Activated naive CD4-positive, alpha-beta T cell treated with anti-CD3 and anti-CD28 coated beads for 36 hours (primary cell): ENCODE measurements around the gene TSPAN5. TPM values are rescaled to one million over a fixed set of nuclear protein-coding genes. Genes with fewer than 3 reads are reported as not detected.
"Not testable (repeated sequence)": the region's sequence is repeated elsewhere in the genome, so short reads cannot be mapped to it uniquely, and the experiment has no call there.

Source experiments
- CTCF ChIA-PET: fragments of 350-600 bp; sonication (Branson Sonifier 250); formaldehyde crosslinking; loops from one replicate; lab custom pipeline; 2021; ENCODE audit warnings: antibody characterized with exemption; lab: Charles Lee
- DNase-seq: peaks from one replicate; pipeline ENCODE4 v3.0.0-alpha.2; 2020
- H3K27ac Mint-ChIP-seq: one replicate; pipeline ENCODE4 v1.8.0; 2021; ENCODE audit warnings: mild to moderate bottlenecking, mixed read lengths
- H3K27me3 Mint-ChIP-seq: one replicate; pipeline ENCODE4 v1.8.0; 2021; ENCODE audit warnings: low read depth, mixed read lengths
- H3K36me3 Mint-ChIP-seq: one replicate; pipeline ENCODE4 v1.8.0; 2021; ENCODE audit warnings: low read depth, mixed read lengths
- H3K4me1 Mint-ChIP-seq: one replicate; pipeline ENCODE4 v1.8.0; 2021; ENCODE audit warnings: low read depth, mixed read lengths
- H3K4me3 Mint-ChIP-seq: one replicate; pipeline ENCODE4 v1.8.0; 2021; ENCODE audit warnings: mild to moderate bottlenecking, moderate library complexity, mixed read lengths
- H3K9me3 Mint-ChIP-seq: one replicate; pipeline ENCODE4 v1.8.0; 2021; ENCODE audit warnings: mixed read lengths
- intact Hi-C: fragments of 100-400 bp; cut with micrococcal nuclease; formaldehyde crosslinking; loops from one replicate; pipeline ENCODE4 v1.15.1; 2023
- total RNA-seq, 2 experiments: library from RNA; stranded (reverse); gene quantifications; one replicate each; pipeline ENCODE4 v1.2.3, GENCODE V29; 2021

TSPAN5 gene
- total RNA-seq, 2 experiments from 2014 or later: 12.5 to 13.1 TPM

GRCh38 chr4:98555798-98556445, 102.5 kb downstream of the TSPAN5 start:
- H3K4me3 Mint-ChIP-seq: no peak overlapping the region
- intact Hi-C loops: no loop called here
- H3K9me3 Mint-ChIP-seq: no peaks in the 10 kb centered on the region
- peaks cover 9% of the 10 kb centered on the region for H3K36me3 Mint-ChIP-seq
- no peak overlapping the region for H3K27ac Mint-ChIP-seq
- peaks cover 16% of the 10 kb centered on the region for H3K4me1 Mint-ChIP-seq
- H3K27me3 Mint-ChIP-seq: no peaks in the 10 kb centered on the region
- CTCF ChIA-PET: interaction anchor here (0.7 kb wide), 1 partner anchor 29 kb away, joined by 3 read pairs; no protein-coding TSS in a partner anchor
- DNase-seq: no peak

- Mint-ChIP-seq H3K27ac (no peak overlapping the region), H3K36me3 (peaks cover 9% of the 10 kb centered on the region), H3K4me3 (no peak overlapping the region), H3K4me1 (peaks cover 20% of the 10 kb centered on the region), H3K27me3 (no peaks in the 10 kb centered on the region), H3K9me3 (no peaks in the 10 kb centered on the region)
- CTCF ChIA-PET: no interaction called here
- DNase-seq: no peak
- intact Hi-C loops: no loop called here
Observed at GRCh38 chr4:98546910-98547594, 111.4 kb downstream of the TSPAN5 start.

DNA sequence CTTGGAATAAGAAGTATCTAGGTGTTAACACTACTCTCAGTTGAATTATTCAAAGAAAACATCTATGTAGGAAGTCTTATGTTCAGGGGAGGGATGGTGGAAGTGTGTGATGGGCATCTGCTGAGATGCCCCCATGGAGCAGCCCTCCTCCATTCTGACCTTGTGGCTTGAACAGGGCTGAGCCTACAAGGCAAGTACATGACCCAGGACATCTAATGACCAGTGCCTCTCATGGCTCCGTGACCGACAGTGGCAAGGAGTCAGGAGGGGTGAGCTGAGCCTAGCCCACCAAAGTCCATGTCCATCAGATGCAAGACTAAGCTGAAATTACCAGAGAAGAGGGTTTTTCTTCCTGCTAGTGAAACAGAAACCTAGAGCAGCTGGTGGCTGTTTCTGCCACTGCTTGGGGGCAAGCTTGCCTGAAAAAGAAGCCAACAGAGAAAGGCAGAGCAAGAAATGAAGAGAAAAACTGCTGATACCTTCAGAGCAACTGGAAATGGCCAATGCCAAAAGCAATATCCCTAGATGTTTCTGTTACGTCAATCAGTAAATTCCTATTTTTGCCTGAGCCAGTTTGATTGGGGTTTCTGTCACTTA, 113.5 kb downstream of the TSPAN5 start:
- Mint-ChIP-seq H3K4me1 (peaks cover 19% of the 10 kb centered on the region), H3K27ac (peak overlapping the region; percentile 15), H3K27me3 (no peaks in the 10 kb centered on the region), H3K36me3 (peaks cover 4% of the 10 kb centered on the region), H3K4me3 (no peak overlapping the region), H3K9me3 (no peaks in the 10 kb centered on the region)
- intact Hi-C loops: loop anchor here (1.0 to 2.0 kb wide), 2 partner anchors 34 to 58 kb away; no protein-coding TSS in a partner anchor
- no peak for DNase-seq
- CTCF ChIA-PET: interaction anchor here (1.2 kb wide), 2 partner anchors 10 to 56 kb away, joined by 3 to 4 read pairs; no protein-coding TSS in a partner anchor

DNA sequence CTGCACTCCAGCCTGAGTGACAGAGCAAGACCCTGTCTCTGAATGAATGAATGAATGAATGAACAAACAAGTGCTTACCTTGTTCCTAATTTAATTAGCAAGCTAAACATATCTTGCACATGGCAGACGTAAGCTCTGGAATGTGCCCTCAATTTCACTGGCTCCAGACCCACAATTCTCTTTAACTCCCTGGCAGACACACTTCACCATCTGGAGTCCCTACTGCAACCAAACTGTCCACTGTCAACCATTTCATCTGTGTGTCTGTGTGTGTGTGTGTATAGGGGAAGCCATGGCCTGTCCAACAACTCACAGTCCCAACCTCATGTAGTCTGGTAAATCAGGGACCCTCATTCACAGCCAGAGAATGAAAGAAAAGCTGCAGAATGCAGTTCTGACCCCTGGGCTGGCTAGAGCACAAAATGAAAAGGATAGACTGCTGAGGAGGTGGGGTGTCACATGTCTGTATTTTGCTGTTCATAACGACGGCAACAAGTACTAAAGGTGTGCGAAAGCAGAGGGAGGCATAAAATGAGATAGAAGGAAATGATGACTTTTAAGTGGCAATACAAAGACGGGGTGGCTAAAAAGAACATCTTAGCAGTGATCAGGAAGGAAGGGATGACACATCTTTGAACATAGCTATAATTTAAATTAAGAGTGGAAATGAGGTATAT, 114.1 kb downstream of the TSPAN5 start:
- Mint-ChIP-seq H3K36me3 (peaks cover 4% of the 10 kb centered on the region), H3K27ac (peak overlapping the region; percentile 15), H3K4me1 (peaks cover 19% of the 10 kb centered on the region), H3K4me3 (no peak overlapping the region), H3K27me3 (no peaks in the 10 kb centered on the region), H3K9me3 (no peaks in the 10 kb centered on the region)
- DNase-seq: peak; percentile 15
- CTCF ChIA-PET: interaction anchor here (0.7 to 1.3 kb wide), 4 partner anchors 10 to 77 kb away, joined by 3 to 4 read pairs (median 4); no protein-coding TSS in a partner anchor
- intact Hi-C loops: loop anchor here (1.0 to 2.0 kb wide), 2 partner anchors 33 to 59 kb away; no protein-coding TSS in a partner anchor

DNA sequence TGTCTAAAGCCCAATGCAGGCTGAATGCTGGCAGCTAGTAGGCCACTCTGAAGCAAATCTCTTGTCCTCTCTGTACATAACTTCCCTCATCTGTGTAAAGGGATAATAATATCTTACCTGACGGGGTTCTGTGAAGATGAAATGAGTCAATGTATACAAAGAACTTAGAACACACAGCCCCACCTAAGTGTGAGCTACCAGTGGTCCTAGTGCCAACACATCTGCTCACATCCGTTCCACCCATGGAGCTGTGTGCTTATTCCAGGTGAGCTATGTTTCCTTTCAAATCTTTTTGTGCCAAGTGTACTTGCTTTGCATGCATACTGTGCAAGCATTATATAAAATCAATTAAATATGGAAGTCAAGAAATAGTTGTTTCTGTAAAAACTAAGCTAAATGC, 116.4 kb downstream of the TSPAN5 start:
- intact Hi-C loops: no loop called here
- peaks cover 6% of the 10 kb centered on the region for H3K36me3 Mint-ChIP-seq
- CTCF ChIA-PET: interaction anchor here (0.6 to 0.9 kb wide), 2 partner anchors 27 to 343 kb away, joined by 3 to 4 read pairs; no protein-coding TSS in a partner anchor
- no peaks in the 10 kb centered on the region for H3K9me3 Mint-ChIP-seq
- peaks cover 19% of the 10 kb centered on the region for H3K4me1 Mint-ChIP-seq
- H3K27me3 Mint-ChIP-seq: no peaks in the 10 kb centered on the region
- DNase-seq: no peak
- no peak overlapping the region for H3K4me3 Mint-ChIP-seq
- H3K27ac Mint-ChIP-seq: no peak overlapping the region

DNA sequence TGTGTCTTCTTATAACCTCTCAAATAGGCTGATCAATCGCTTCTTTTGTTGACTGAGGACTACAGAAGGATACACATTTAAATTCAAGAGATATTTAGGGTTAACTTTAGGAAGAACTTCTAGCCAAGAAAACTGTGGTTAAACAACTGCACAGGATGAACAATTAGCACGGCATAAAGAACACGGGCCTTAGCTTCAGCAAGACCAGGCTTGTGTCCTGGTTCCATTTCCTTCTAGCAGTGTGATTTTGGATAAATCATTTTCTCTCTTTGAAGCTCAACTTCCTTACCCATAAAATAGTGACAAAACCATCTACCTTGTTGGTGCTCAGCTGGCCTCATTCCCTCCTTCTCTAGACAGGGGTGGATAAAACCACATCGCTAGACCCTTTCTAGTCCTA, 117.6 kb downstream of the TSPAN5 start:
- DNase-seq: no peak
- CTCF ChIA-PET: no interaction called here
- Mint-ChIP-seq H3K27ac (no peak overlapping the region), H3K9me3 (no peaks in the 10 kb centered on the region), H3K27me3 (no peaks in the 10 kb centered on the region), H3K4me3 (no peak overlapping the region), H3K36me3 (peaks cover 7% of the 10 kb centered on the region), H3K4me1 (peaks cover 19% of the 10 kb centered on the region)
- intact Hi-C loops: no loop called here

DNA sequence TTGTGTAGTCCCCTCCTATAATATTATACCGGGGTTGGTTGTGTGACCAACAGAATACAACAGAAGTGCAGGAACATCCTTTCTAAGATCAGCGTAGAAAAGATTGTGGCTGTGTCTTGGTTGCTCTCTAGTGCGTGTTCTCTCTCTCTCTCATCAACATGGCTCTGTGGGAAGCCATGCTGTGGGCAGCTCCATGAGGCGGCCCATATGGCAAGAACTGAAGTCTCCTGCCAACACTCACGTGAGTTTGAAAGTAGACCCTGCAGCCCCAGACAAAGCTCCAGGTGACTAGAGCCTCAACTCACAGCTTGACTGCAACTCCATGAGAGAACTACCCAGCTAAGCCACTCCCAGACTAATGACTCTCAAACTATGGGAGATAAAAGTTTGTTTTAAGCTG, 118.7 kb downstream of the TSPAN5 start:
- peaks cover 10% of the 10 kb centered on the region for H3K4me1 Mint-ChIP-seq
- CTCF ChIA-PET: no interaction called here
- no peak overlapping the region for H3K27ac Mint-ChIP-seq
- peaks cover 10% of the 10 kb centered on the region for H3K36me3 Mint-ChIP-seq
- H3K27me3 Mint-ChIP-seq: no peaks in the 10 kb centered on the region
- no peak for DNase-seq
- H3K4me3 Mint-ChIP-seq: no peak overlapping the region
- intact Hi-C loops: no loop called here
- H3K9me3 Mint-ChIP-seq: peaks cover 3% of the 10 kb centered on the region

DNA sequence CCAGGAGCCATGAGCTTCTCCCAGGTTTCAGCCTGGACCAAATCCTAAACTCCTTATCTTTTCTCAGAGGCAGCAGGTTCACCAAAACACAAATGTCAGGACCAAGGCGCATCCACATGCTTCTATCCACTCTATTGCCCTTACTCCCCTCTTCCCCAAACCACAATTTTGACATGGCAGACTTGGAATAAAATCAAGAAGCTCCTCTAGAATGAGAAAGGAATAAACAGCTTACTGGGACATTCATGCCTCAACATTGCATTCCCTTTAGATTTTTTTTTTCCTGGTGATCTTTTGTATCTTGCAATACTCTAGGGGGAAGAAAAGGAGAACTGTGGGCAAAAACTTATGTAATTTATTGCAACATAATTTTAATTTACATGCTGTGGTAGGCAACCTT, 119.1 kb downstream of the TSPAN5 start:
- Mint-ChIP-seq H3K9me3 (peaks cover 3% of the 10 kb centered on the region), H3K36me3 (peaks cover 10% of the 10 kb centered on the region), H3K4me1 (peaks cover 6% of the 10 kb centered on the region), H3K4me3 (no peak overlapping the region), H3K27ac (no peak overlapping the region), H3K27me3 (no peaks in the 10 kb centered on the region)
- DNase-seq: no peak
- intact Hi-C loops: no loop called here
- CTCF ChIA-PET: no interaction called here

DNA sequence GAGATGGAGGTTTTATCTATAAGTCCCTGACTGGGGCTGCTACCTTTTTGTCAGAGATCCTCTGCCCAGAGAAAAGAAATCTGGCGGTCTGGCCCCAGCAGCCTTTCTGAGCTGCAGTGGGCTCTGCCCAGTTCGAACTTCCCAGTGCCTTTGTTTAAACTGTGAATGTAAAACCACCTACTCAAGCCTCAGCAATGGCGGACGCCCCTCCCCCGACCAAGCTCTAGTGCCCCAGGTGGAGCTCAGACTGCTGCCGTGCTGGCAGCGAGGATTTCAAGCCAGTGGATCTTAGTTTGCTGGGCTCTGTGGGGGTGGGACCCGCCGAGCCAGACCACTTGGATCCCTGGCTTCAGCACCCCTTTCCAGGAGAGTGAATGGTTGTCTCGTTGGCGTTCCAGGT, 121.8 kb downstream of the TSPAN5 start:
- Mint-ChIP-seq H3K27me3 (no peaks in the 10 kb centered on the region), H3K9me3 (peaks cover 13% of the 10 kb centered on the region), H3K4me3 (no peak overlapping the region), H3K4me1 (peaks cover 6% of the 10 kb centered on the region), H3K27ac (no peak overlapping the region), H3K36me3 (peaks cover 11% of the 10 kb centered on the region)
- no peak for DNase-seq
- intact Hi-C loops: no loop called here
- CTCF ChIA-PET: no interaction called here

DNA sequence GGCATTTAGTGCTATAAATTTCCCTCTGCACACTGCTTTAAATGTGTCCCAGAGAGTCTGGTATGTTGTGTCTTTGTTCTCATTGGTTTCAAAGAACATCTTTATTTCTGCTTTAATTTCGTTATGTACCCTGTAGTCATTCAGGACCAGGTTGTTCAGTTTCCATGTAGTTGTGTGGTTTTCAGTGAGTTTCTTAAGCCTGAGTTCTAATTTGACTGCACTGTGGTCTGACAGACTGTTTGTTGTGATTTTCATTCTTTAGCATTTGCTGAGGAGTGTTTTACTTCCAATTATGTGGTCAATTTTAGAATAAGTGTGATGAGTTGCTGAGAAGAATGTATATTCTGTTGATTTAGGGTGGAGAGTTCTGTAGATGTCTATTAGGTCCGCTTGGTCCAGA, 124.3 kb downstream of the TSPAN5 start:
- DNase-seq, H3K36me3 Mint-ChIP-seq, H3K27me3 Mint-ChIP-seq, H3K4me3 Mint-ChIP-seq, intact Hi-C loops, CTCF ChIA-PET, H3K4me1 Mint-ChIP-seq: not testable (repeated sequence)
- Mint-ChIP-seq H3K9me3 (peaks cover 14% of the 10 kb centered on the region), H3K27ac (peak overlapping the region; percentile 54)

DNA sequence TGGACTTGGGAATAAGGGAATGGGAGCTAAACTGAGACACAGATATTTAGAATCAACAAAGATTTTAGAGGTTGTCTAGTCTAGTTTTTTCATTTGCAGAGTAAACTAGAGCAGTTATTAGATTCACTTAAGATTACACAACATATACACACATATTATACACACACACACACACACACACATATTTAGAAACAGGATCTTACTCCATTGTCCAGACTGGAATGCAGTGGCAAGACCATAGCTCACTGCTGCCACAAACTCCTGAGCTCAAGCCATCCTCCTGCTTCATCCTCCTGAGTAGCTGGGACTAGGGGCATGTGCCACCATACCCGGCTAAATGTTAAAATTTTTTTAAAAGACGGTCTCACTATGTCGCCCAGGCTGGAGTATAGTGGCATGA, 127.8 kb downstream of the TSPAN5 start:
- no peaks in the 10 kb centered on the region for H3K27me3 Mint-ChIP-seq
- H3K9me3 Mint-ChIP-seq: peaks cover 13% of the 10 kb centered on the region
- CTCF ChIA-PET: interaction anchor here (1.0 to 1.2 kb wide), 2 partner anchors 13 to 93 kb away, joined by 3 to 4 read pairs; no protein-coding TSS in a partner anchor
- no peak for DNase-seq
- H3K27ac Mint-ChIP-seq: no peak overlapping the region
- H3K4me1 Mint-ChIP-seq: peaks cover 25% of the 10 kb centered on the region
- no peak overlapping the region for H3K4me3 Mint-ChIP-seq
- intact Hi-C loops: no loop called here
- H3K36me3 Mint-ChIP-seq: peaks cover 3% of the 10 kb centered on the region
